ENCODE data around the gene HMGXB4. TPM values are rescaled to one million over a fixed set of nuclear protein-coding genes. Genes with fewer than 3 reads are reported as not detected.

The HMGXB4 gene
- total RNA-seq, 4 donors from 2014 or later: 10.8 to 19.0 (median 16.1) TPM

GRCh38 chr22:35296051-35296450 lies 38.8 kb downstream of the HMGXB4 start:
- Histone ChIP-seq H3K36me3 (peaks cover 6 to 53% of the 10 kb centered on the region in 2 donors), H3K9me3 (no peaks in the 10 kb centered on the region), H3K27ac (no peak overlapping the region), H3K4me1 (peaks cover 0 to 15% (median 2%) of the 10 kb centered on the region in 3 donors), H3K4me3 (no peak overlapping the region), H3K27me3 (no peaks in the 10 kb centered on the region)
- ATAC-seq: no peak
- TF ChIP-seq CTCF (IDR thresholded peaks at IDR 0.05): no peak
- TF ChIP-seq POLR2A (IDR thresholded peaks at IDR 0.05): no peak
- TF ChIP-seq EP300 (IDR thresholded peaks at IDR 0.05): no peak

- Histone ChIP-seq H3K4me3 (peak overlapping the region; percentile 55 to 86), H3K9me3 (no peaks in the 10 kb centered on the region), H3K36me3 (peaks cover 0 to 21% of the 10 kb centered on the region in 2 donors), H3K27ac (peak overlapping the region; percentile 76 to 99 (median 96)), H3K4me1 (peaks cover 0 to 26% (median 8%) of the 10 kb centered on the region in 3 donors), H3K27me3 (no peaks in the 10 kb centered on the region)
- WGBS, 2 donors (ENCODE audit: low coverage in 1 of 2): 8 to 17% methylated on average over 6 of the region's 13 CpGs
- ATAC-seq: peak; percentile 6
- TF ChIP-seq CTCF (IDR thresholded peaks at IDR 0.05): peak in 1 of 4 experiments; percentile 19
- TF ChIP-seq EP300 (IDR thresholded peaks at IDR 0.05): no peak
- no peak for TF ChIP-seq POLR2A (IDR thresholded peaks at IDR 0.05)
- no peak for TF ChIP-seq POLR2AphosphoS5 (IDR thresholded peaks at IDR 0.05)
Measured at GRCh38 chr22:35299217-35299672, 42.0 kb downstream of the HMGXB4 start.

GRCh38 chr22:35299673-35300499 lies 42.6 kb downstream of the HMGXB4 start, which contains the start of gene TOM1:
TSS of gene TOM1 (plus strand) at chr22:35299894. CDS start at chr22:35299929, 35 bp downstream.
- peak within 1 kb of the TSS; percentile 55 to 86 for H3K4me3 ChIP-seq
- peak within 1 kb of the TSS; percentile 76 to 99 (median 96) for H3K27ac ChIP-seq
- no peaks in the 10 kb centered on the region for H3K9me3 ChIP-seq
- peaks cover 0 to 14% of the 10 kb centered on the region in 2 donors for H3K36me3 ChIP-seq
- H3K27me3 ChIP-seq: no peaks in the 10 kb centered on the region
- 0 to 3% methylated on average over 6 to 7 of the region's 64 CpGs for WGBS, 2 donors (ENCODE audit: low coverage in 1 of 2)
- TF ChIP-seq CTCF (IDR thresholded peaks at IDR 0.05) (peak in 2 of 4 experiments; percentile 3 to 4), POLR2A (IDR thresholded peaks at IDR 0.05) (peak; percentile 75 to 78), POLR2AphosphoS5 (IDR thresholded peaks at IDR 0.05) (peak; percentile 81), EP300 (IDR thresholded peaks at IDR 0.05) (no peak)
- peaks cover 0 to 26% (median 8%) of the 10 kb centered on the region in 3 donors for H3K4me1 ChIP-seq
- ATAC-seq: peak; percentile 98

- TF ChIP-seq EP300 (IDR thresholded peaks at IDR 0.05) (no peak), POLR2A (IDR thresholded peaks at IDR 0.05) (no peak), POLR2AphosphoS5 (IDR thresholded peaks at IDR 0.05) (no peak), CTCF (IDR thresholded peaks at IDR 0.05) (no peak)
- Histone ChIP-seq H3K9me3 (no peaks in the 10 kb centered on the region), H3K36me3 (peaks cover 0 to 2% of the 10 kb centered on the region in 2 donors), H3K27ac (peak overlapping the region in 2 of 4 donors; percentile 96), H3K4me1 (peaks cover 0 to 33% (median 8%) of the 10 kb centered on the region in 3 donors), H3K4me3 (peak overlapping the region in 1 of 2 donors; percentile 86), H3K27me3 (no peaks in the 10 kb centered on the region)
- ATAC-seq: no peak
- WGBS, 2 donors (ENCODE audit: low coverage in 1 of 2): 50 to 71% methylated on average over 1 to 14 of the region's 17 CpGs
Measured at GRCh38 chr22:35301372-35301874, 44.1 kb downstream of the HMGXB4 start.

Data from gastroesophageal sphincter (tissue), 4 donors.